Fibroblast of villous mesenchyme (primary cell): ENCODE data around the gene ZNF783. TPM values are rescaled to one million over a fixed set of nuclear protein-coding genes. Genes with fewer than 3 reads are reported as not detected.
"Not testable (repeated sequence)": the region's sequence is repeated elsewhere in the genome, so short reads cannot be mapped to it uniquely, and the experiment has no call there.

Source experiments
- DNase-seq: peaks from one replicate; pipeline ENCODE4 v3.0.0-alpha.2; 2010; ENCODE audit warnings: low read depth
- H3K4me3 ChIP-seq: 2 replicates; pipeline ENCODE4 v1.5.1; 2011; ENCODE audit warnings: low read depth, mild to moderate bottlenecking, low read length
- CTCF ChIP-seq: IDR thresholded peaks from 2 replicates; pipeline ENCODE4 v1.5.1; 2012; ENCODE audit warnings: low read depth, mild to moderate bottlenecking, low read length; ENCODE audit not compliant: insufficient read depth
- total RNA-seq: library from RNA; depleted of rRNA; stranded (reverse); fragments of >200 nt; gene quantifications from 2 replicates; pipeline ENCODE4 v1.2.3, GENCODE V29; 2012

ZNF783 gene
- total RNA-seq, 1 donor = 8.6 TPM

- DNase-seq = no peak
- no peak for TF ChIP-seq CTCF
- H3K4me3 ChIP-seq = no peak overlapping the region
Measured at GRCh38 chr7:149266451-149266850, 4.5 kb downstream of the ZNF783 start.

GRCh38 chr7:149267733-149268132 lies 5.7 kb downstream of the ZNF783 start:
- no peak for TF ChIP-seq CTCF
- DNase-seq = no peak
- no peak overlapping the region for H3K4me3 ChIP-seq

- not testable (repeated sequence) for H3K4me3 ChIP-seq, DNase-seq
Measured at GRCh38 chr7:149274424-149274823, 12.4 kb downstream of the ZNF783 start.

GRCh38 chr7:149277871-149278270 lies 15.9 kb downstream of the ZNF783 start:
- no peak for DNase-seq
- no peak for TF ChIP-seq CTCF
- no peak overlapping the region for H3K4me3 ChIP-seq

GRCh38 chr7:149278396-149278795 lies 16.4 kb downstream of the ZNF783 start:
- no peak for DNase-seq
- no peak for TF ChIP-seq CTCF
- H3K4me3 ChIP-seq = no peak overlapping the region

- no peak for TF ChIP-seq CTCF
- H3K4me3 ChIP-seq = no peak overlapping the region
- no peak for DNase-seq
Measured at GRCh38 chr7:149279111-149279743, 17.2 kb downstream of the ZNF783 start.

GRCh38 chr7:149280151-149280550 lies 18.2 kb downstream of the ZNF783 start:
- no peak for TF ChIP-seq CTCF

More at GRCh38 chr7:149280151-149280550, 18.2 kb downstream of the ZNF783 start:
- no peak for DNase-seq
- H3K4me3 ChIP-seq = no peak overlapping the region
